A549 treated with CpdA at 1 μM for 4 hours (cell line): Measurements from ENCODE around the gene VARS2. TPM values are rescaled to one million over a fixed set of nuclear protein-coding genes. Genes with fewer than 3 reads are reported as not detected.

Source experiments
- total RNA-seq: library from RNA; stranded (reverse); fragments of 200-300 nt; extraction: Qiagen RNA extraction; gene quantifications from 5 replicates; pipeline ENCODE4 v1.2.3, GENCODE V29; 2022; ENCODE audit warnings: low read depth

Gene VARS2
- total RNA-seq = 11.6 to 13.4 TPM (median 12.4 TPM) in 5 replicates

DNA sequence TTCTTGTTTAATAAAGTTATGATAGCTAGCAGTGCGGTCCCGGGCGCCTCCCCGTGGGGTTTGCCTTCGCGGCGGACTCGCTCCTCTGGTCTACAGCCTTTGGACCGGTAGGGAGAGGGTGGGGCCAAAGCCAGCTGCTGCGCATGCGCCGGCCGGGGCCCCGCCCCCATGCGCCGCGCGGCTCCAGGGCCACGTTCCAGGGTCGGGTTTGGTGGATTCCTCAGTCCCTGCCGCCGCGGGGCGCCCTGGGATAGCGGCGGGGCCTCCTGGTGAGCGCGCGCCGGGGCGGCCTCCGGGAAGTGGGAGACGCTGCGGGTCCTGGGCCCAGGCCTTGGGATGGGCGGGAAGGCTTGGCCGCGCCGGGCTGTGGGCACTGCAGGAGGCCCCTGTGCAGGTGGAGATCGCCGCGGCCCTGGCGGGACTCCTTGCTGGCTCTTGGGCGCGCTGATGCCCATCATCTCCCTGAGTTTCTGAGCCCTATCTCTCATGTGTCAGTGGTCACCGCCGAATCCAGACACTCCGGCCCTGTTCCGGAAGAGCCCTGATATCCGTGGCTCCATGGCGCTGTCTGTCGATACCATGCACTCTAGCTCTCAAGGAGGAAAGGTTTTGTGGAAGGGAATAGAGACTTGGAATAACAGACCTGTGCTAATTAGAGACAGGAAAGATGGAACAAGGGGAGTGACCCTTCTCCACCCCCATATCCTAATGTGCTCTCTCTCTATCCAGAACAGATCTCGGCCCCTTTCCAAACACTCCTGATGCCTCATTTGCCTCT lies at the start of gene VARS2:
Gene VARS2 (plus strand): TSS at position 163 of the 778 bp plus-strand sequence. CDS start 599 bp downstream, at position 762.

DNA sequence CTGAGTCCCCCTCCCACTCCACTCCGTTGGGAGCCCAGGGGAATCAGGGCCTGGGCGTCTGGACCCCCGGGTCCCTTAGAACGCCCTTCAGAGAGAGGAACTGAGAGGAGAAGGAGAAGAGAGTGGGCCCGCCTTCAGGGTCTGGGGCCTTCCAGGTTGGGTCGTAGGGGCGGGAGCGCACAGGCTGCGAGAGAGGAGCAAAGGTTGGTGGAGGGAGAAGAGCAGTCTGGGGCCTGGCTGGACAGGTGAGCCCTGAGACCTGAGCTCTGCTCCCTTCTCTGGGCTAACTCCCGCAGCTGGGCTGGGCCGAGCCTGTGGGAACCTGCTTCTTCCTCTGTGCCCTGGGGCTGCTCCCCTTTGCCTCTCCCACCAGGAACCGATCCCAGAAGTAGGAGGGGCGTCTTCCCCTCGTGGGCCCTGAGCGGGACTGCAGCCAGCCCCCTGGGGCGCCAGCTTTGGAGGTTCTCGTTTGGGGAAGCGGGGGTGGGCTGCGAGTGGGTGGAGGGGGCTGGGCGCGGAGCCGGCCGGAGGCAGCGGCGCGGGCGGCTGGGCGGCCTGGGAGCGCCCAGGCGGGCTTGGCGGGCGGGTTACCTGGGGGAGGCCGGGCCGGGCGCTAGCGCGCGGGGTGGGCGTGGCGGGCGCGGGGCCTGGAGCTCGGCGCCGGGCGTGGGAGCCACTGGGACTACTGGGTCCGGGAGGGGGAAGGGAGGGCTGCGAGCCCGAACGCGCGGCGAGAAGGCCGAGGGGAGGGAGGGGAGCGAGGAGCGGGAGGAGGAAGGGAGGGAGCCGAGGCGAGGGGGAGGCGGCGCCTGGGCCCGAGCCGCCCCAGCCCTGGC lies 30.1 kb upstream of the VARS2 start, which contains the start of gene DDR1:
Gene DDR1 (plus strand): TSS at position 835 of the 836 bp plus-strand sequence. CDS start 4,211 bp downstream, outside the sequence.

GRCh38 chr6:30907758-30908591 lies 6.1 kb upstream of the VARS2 start, which contains the start of gene GTF2H4:
Gene GTF2H4 (plus strand): TSS chr6:30908207.

GRCh38 chr6:30931969-30932645 lies 18.1 kb downstream of the VARS2 start, which contains the start of gene SFTA2:
Gene SFTA2 (minus strand): TSS chr6:30932170. CDS start chr6:30932096, 74 bp downstream.

DNA sequence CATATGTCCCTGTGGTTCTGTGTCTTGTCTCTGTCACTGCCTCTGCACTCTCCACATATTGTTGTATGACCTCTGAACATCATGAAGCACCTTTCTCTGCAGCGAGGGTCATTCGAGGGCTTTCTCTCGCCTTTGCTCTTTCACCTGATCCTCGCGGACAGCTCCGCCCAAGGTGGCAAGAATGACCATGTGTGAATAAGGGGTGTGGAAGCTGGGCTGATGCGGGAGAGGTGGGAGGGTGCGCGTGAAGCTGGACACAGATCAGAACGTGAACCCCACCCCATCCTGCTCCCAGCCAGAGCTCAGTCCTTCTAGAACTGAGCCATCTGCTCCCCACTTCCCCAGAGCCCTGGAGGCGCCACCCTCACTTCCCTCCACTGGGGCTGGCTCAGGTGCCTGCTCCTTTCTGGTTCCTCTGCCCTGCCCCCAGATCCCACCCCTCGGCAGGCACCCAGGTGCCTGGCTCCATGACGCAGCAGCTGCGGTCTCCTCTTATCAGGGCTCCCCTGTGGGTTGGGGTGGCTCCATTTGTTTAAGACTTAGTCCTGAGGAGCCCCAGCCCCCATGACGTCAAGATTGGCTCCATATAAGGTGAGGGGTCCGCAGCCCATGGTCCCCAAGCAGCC lies 26.4 kb downstream of the VARS2 start, which contains the start of gene MUCL3:
Gene MUCL3 (plus strand): TSS at position 613 of the 626 bp plus-strand sequence. CDS start 27 bp downstream, outside the sequence.

Other genes with a start within 250 kb of the VARS2 start
- 25.8 to 30.1 TPM (median 28.8 TPM) in 5 replicates for gene DHX16, start 241.2 kb upstream of the VARS2 start, total RNA-seq
- 42.8 to 50.5 TPM (median 45.3 TPM) in 5 replicates for gene PPP1R18, start 227.6 kb upstream of the VARS2 start, total RNA-seq
- 22.2 to 29.6 TPM (median 27.7 TPM) in 5 replicates for gene NRM, start 223.3 kb upstream of the VARS2 start, total RNA-seq
- 16.3 to 19.0 TPM (median 18.2 TPM) in 5 replicates for gene MDC1, start 197.0 kb upstream of the VARS2 start, total RNA-seq
- 755 to 974 TPM (median 943 TPM) in 5 replicates for gene TUBB, start 193.9 kb upstream of the VARS2 start, total RNA-seq
- gene FLOT1, start 171.6 kb upstream of the VARS2 start, total RNA-seq = 77.3 to 97.3 TPM (median 91.8 TPM) in 5 replicates
- 117 to 167 TPM (median 156 TPM) in 5 replicates for gene IER3, start 169.7 kb upstream of the VARS2 start, total RNA-seq
- gene DDR1, start 29.7 kb upstream of the VARS2 start, total RNA-seq = 46.0 to 54.9 TPM (median 48.9 TPM) in 5 replicates
- 14.2 to 21.3 TPM (median 20.5 TPM) in 5 replicates for gene GTF2H4, start 6.0 kb upstream of the VARS2 start, total RNA-seq
- gene SFTA2, start 17.9 kb downstream of the VARS2 start, total RNA-seq = not detected in 5 replicates
- 0.01 to 0.04 TPM (median 0.02 TPM) in 3 of 5 replicates, not detected in the others for gene MUCL3, start 26.7 kb downstream of the VARS2 start, total RNA-seq
- gene MUC21, start 69.5 kb downstream of the VARS2 start, total RNA-seq = not detected in 5 replicates
- 0.01 to 0.05 TPM (median 0.03 TPM) in 4 of 5 replicates, not detected in the other for gene MUC22, start 96.2 kb downstream of the VARS2 start, total RNA-seq
- gene C6orf15, start 198.3 kb downstream of the VARS2 start, total RNA-seq = not detected in 5 replicates
- 3.3 to 6.4 TPM (median 4.2 TPM) in 5 replicates for gene PSORS1C1, start 200.6 kb downstream of the VARS2 start, total RNA-seq
- gene CDSN, start 206.2 kb downstream of the VARS2 start, total RNA-seq = not detected in 5 replicates
- not detected in 5 replicates for gene PSORS1C2, start 224.8 kb downstream of the VARS2 start, total RNA-seq
- 6.6 to 8.7 TPM (median 7.4 TPM) in 5 replicates for gene CCHCR1, start 243.6 kb downstream of the VARS2 start, total RNA-seq
- gene TCF19, start 244.4 kb downstream of the VARS2 start, total RNA-seq = 12.0 to 14.1 TPM (median 13.4 TPM) in 5 replicates